Measurements from ENCODE around the gene DOCK7. TPM values are rescaled to one million over a fixed set of nuclear protein-coding genes. Genes with fewer than 3 reads are reported as not detected.

The DOCK7 gene
- total RNA-seq, 2 donors from 2014 or later: 31.6 to 32.0 TPM

DNA sequence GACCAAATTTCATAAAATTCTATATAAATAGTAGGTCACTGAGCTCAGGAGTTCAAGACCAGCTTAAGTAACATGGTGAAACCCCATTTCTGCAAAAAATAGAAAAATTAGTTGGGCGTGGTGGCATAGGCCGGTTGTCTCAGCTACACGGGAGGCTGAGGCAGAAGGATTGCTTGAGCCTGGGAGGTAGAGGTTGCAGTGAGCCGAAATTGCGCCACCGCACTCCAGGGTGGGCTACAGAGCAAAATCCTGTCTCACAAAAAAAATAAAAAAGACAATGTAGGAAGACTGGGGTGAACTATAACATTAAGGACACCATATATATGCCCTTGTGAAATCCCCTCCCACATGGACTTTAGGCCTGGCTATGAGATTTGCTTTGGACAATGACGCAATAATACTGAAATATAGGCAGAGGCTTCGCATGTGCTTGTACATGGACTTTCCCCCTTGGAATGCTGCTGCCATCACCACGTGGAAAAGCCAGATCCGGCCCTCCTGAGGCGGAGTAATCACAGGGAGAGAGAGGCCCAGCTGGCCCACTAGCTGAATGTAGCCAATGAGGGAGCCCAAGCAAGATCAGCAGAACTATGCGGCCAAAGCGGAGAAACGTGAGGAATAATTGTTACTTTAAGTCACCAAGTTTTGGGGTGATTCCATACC is 264.5 kb downstream of the DOCK7 start:
- Histone ChIP-seq H3K9me3 (no peaks in the 10 kb centered on the region), H3K36me3 (replicated peaks in 1 of 2; ENCODE audit: insufficient read depth in 1 of 2, low read depth in 2 of 2) (no peaks in the 10 kb centered on the region), H3K4me1 (no peaks in the 10 kb centered on the region), H3K4me3 (no peak overlapping the region), H3K27ac (no peak overlapping the region), H3K27me3 (no peaks in the 10 kb centered on the region)
- intact Hi-C loops (cut with DNase I): no loop called here
- ATAC-seq (no peak), DNase-seq (no peak)
- WGBS, 2 donors: 89 to 93% methylated on average over 12 to 14 of the region's 14 CpGs
- TF ChIP-seq, protein P1, sequence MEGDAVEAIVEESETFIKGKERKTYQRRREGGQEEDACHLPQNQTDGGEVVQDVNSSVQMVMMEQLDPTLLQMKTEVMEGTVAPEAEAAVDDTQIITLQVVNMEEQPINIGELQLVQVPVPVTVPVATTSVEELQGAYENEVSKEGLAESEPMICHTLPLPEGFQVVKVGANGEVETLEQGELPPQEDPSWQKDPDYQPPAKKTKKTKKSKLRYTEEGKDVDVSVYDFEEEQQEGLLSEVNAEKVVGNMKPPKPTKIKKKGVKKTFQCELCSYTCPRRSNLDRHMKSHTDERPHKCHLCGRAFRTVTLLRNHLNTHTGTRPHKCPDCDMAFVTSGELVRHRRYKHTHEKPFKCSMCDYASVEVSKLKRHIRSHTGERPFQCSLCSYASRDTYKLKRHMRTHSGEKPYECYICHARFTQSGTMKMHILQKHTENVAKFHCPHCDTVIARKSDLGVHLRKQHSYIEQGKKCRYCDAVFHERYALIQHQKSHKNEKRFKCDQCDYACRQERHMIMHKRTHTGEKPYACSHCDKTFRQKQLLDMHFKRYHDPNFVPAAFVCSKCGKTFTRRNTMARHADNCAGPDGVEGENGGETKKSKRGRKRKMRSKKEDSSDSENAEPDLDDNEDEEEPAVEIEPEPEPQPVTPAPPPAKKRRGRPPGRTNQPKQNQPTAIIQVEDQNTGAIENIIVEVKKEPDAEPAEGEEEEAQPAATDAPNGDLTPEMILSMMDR (IDR thresholded peaks at IDR 0.05): no peak
- TF ChIP-seq POLR2A (IDR thresholded peaks at IDR 0.05): no peak

DNA sequence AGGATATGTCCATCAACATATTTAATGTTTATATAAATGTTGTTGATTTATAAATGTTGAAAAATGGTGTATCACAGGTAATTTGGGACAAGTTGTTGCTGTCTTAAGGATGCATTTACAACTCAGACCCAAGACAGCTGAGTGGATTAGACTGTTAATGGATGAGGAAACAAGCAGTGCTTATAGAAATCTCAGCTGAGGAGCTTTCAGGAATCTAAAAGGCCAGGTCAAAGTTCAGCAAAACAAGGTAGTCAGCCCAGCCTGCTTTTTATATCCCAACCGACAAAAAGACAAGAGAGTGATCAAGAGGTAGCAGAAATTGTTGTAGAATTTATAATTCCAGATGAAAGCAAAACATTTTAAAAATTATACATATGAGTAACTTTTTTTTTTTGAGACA is 268.0 kb downstream of the DOCK7 start:
- TF ChIP-seq, protein P1 (IDR thresholded peaks at IDR 0.05): no peak
- ATAC-seq: no peak
- H3K27ac ChIP-seq: no peak overlapping the region

DNA sequence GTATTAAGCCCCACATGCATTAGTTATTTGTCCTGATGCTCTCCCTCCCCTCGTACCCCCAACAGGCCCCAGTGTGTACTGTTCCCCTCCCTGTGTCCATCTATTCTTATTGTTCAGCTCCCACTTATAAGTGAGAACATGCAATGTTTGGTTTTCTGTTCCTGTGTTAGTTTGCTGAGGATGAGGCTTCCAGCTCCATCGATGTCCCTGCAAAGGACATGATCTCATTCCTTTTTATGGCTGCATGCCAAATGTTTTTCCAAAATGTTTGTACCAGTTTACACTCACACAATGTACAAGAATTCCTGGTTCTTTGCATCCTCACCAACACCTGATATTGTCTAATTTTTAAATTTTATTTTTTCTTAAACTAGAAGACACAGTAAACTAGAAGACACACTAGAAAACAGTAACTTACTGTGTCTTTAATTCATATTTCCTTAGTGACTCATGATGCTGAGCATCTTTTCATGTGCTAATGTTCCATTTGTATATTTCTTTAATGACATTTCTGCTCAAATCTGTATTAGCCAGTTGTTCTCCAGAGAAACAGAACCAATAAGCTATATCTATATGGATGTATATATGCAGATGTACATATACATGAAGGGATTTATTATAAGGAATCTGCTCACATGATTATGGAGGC is 270.7 kb downstream of the DOCK7 start:
- Histone ChIP-seq H3K4me1 (no peaks in the 10 kb centered on the region), H3K36me3 (replicated peaks in 1 of 2; ENCODE audit: insufficient read depth in 1 of 2, low read depth in 2 of 2) (no peaks in the 10 kb centered on the region), H3K4me3 (no peak overlapping the region), H3K27ac (no peak overlapping the region), H3K9me3 (no peaks in the 10 kb centered on the region), H3K27me3 (no peaks in the 10 kb centered on the region)
- no peak for TF ChIP-seq POLR2A (IDR thresholded peaks at IDR 0.05)
- TF ChIP-seq, protein P1 (IDR thresholded peaks at IDR 0.05): no peak
- 58 to 87% methylated on average over 2 of the region's 2 CpGs for WGBS, 2 donors
- no peak for DNase-seq
- ATAC-seq: no peak
- intact Hi-C loops (cut with DNase I): no loop called here

More for the DNA sequence above, 268.0 kb downstream of the DOCK7 start:
- Histone ChIP-seq H3K4me3 (no peak overlapping the region), H3K27me3 (no peaks in the 10 kb centered on the region), H3K36me3 (replicated peaks in 1 of 2; ENCODE audit: insufficient read depth in 1 of 2, low read depth in 2 of 2) (no peaks in the 10 kb centered on the region), H3K4me1 (no peaks in the 10 kb centered on the region), H3K9me3 (no peaks in the 10 kb centered on the region)
- no peak for DNase-seq
- intact Hi-C loops (cut with DNase I): no loop called here
- WGBS, 2 donors: 74 to 90% methylated on average over 1 of the region's 1 CpG

DNA sequence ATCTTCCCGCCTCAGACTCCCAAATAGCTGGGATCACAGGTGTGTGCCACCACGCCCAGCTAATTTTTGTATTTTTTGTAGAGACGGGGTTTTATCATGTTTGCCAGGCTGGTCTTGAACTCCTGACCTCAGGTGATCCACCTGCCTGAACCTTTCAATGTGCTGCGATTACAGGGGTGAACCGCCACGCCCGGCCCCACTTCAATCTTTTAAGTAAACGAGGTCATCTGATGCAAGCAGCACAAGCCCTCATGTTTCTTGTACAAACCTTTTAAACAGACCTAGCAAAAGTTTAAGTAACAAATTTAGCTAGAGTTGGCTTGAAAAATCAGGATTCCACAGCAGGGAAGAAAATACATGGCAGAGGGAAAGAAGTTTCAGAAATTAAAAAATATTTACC is 272.5 kb downstream of the DOCK7 start:
- H3K27ac ChIP-seq: no peak overlapping the region
- H3K4me3 ChIP-seq: no peak overlapping the region
- H3K9me3 ChIP-seq: no peaks in the 10 kb centered on the region
- ATAC-seq (no peak), DNase-seq (no peak)
- 71 to 73% methylated on average over 8 of the region's 8 CpGs for WGBS, 2 donors
- TF ChIP-seq, protein P1 (IDR thresholded peaks at IDR 0.05): no peak
- TF ChIP-seq POLR2A (IDR thresholded peaks at IDR 0.05): no peak
- intact Hi-C loops (cut with DNase I): no loop called here
- no peaks in the 10 kb centered on the region for H3K36me3 ChIP-seq (replicated peaks in 1 of 2; ENCODE audit: insufficient read depth in 1 of 2, low read depth in 2 of 2)
- no peaks in the 10 kb centered on the region for H3K4me1 ChIP-seq
- H3K27me3 ChIP-seq: no peaks in the 10 kb centered on the region

All from body of pancreas (tissue), 4 donors.